Panc1 (cell line): ENCODE data around the gene ACOXL. TPM values are rescaled to one million over a fixed set of nuclear protein-coding genes. Genes with fewer than 3 reads are reported as not detected.

Experiments used
- ATAC-seq: fragments of 200-7000 bp; cut with Tn5 transposase; 2 replicates; pipeline ENCODE4 v1.9.1; 2020; ENCODE audit warnings: mild to moderate bottlenecking, moderate library complexity
- BruUV-seq: library from RNA; stranded (reverse); fragments of 400-500 nt; replicated peaks from 2 replicates; lab custom pipeline; 2021; lab: Mats Ljungman, UMichigan
- CTCF ChIA-PET: fragments of 300-600 bp; sonication (Branson Sonifier 250); formaldehyde crosslinking; loops from one replicate; lab custom pipeline; 2022; ENCODE audit warnings: antibody characterized with exemption; lab: Charles Lee
- POLR2A ChIA-PET: fragments of 300-600 bp; sonication (Branson Sonifier 250); formaldehyde crosslinking; loops from one replicate; lab custom pipeline; 2022; ENCODE audit warnings: antibody characterized with exemption; lab: Charles Lee
- DNase-seq: peaks from one replicate; pipeline ENCODE4 v3.0.0-alpha.2; 2010; ENCODE audit warnings: low read depth, low spot score
- H3K27ac ChIP-seq: 2 replicates; pipeline ENCODE4 v1.5.1; 2011; ENCODE audit warnings: mild to moderate bottlenecking, low read length, inconsistent platforms
- H3K27me3 ChIP-seq: fragments of 200-500 bp; sonication (Bioruptor generic); 2 replicates; pipeline ENCODE4 v1.6.0; 2014; ENCODE audit warnings: low read length, inconsistent platforms; ENCODE audit not compliant: control insufficient read depth, insufficient read depth
- H3K36me3 ChIP-seq: fragments of 200-500 bp; sonication (Bioruptor generic); 2 replicates; pipeline ENCODE4 v1.5.1; 2014; ENCODE audit warnings: inconsistent platforms, mild to moderate bottlenecking, low read length, moderate library complexity; ENCODE audit not compliant: control insufficient read depth, insufficient read depth
- H3K4me1 ChIP-seq: 2 replicates; pipeline ENCODE4 v1.5.1; 2011; ENCODE audit warnings: inconsistent platforms, mild to moderate bottlenecking, low read length, moderate library complexity; ENCODE audit not compliant: control insufficient read depth, insufficient read depth
- H3K4me3 ChIP-seq, 2 experiments: 2 replicates each; pipeline ENCODE4 v1.5.1; 2011 to 2012; ENCODE audit warnings: low read depth in 2 of 2, low read length in 2 of 2, mild to moderate bottlenecking in 2 of 2, inconsistent platforms in 1 of 2, moderate library complexity in 1 of 2
- H3K9me3 ChIP-seq: fragments of 200-500 bp; sonication (Bioruptor generic); 2 replicates; pipeline ENCODE4 v1.5.1; 2014; ENCODE audit warnings: low read depth, mild to moderate bottlenecking, inconsistent platforms, low read length, moderate library complexity; ENCODE audit not compliant: control insufficient read depth, insufficient read depth
- CTCF ChIP-seq: fragments of 450-650 bp; IDR thresholded peaks from 2 replicates; pipeline ENCODE4 v1.5.1; 2017; ENCODE audit warnings: mild to moderate bottlenecking
- POLR2AphosphoS5 ChIP-seq: IDR thresholded peaks from 2 replicates; pipeline ENCODE4 v1.6.1; 2012; ENCODE audit warnings: mild to moderate bottlenecking, low read depth, low read length, moderate library complexity
- REST ChIP-seq, 2 experiments: IDR thresholded peaks; 2 replicates each; pipeline ENCODE4 v1.6.1; 2011 to 2012; ENCODE audit warnings: low read depth in 2 of 2, control low read depth in 1 of 2, low read length in 1 of 2, mild to moderate bottlenecking in 1 of 2, moderate library complexity in 1 of 2; ENCODE audit not compliant: insufficient read depth in 1 of 2
- SIN3A ChIP-seq: IDR thresholded peaks from 2 replicates; pipeline ENCODE4 v1.6.1; 2012; ENCODE audit warnings: low read depth, mild to moderate bottlenecking, low read length, moderate library complexity, borderline replicate concordance; ENCODE audit not compliant: insufficient read depth
- TCF7L2 ChIP-seq: IDR thresholded peaks from 2 replicates; pipeline ENCODE4 v1.6.1; 2011; ENCODE audit warnings: mild to moderate bottlenecking, low read depth, low read length, inconsistent platforms
- in situ Hi-C: cut with HindIII; loops from 2 replicates; pipeline ENCODE4 v1.10.0; 2016; ENCODE audit warnings: low sequenced_read_pairs, low pct_unique_long_range_greater_than_20kb
- intact Hi-C: fragments of 100-400 bp; cut with micrococcal nuclease; formaldehyde crosslinking; loops from one replicate; pipeline ENCODE4 v1.10.0; 2022; ENCODE audit not compliant: unreplicated experiment
- total RNA-seq: library from RNA; stranded (reverse); gene quantifications from one replicate; pipeline ENCODE4 v1.2.1, GENCODE V29; 2021; ENCODE audit not compliant: unreplicated experiment

The ACOXL gene
- total RNA-seq, 1 experiment from 2014 or later = 4.9 TPM

GRCh38 chr2:111053825-111054515, 321.6 kb downstream of the ACOXL start:
- in situ Hi-C loops = no loop called here
- Histone ChIP-seq H3K36me3 (no peaks in the 10 kb centered on the region), H3K27me3 (no peaks in the 10 kb centered on the region), H3K4me3 (no peak overlapping the region), H3K9me3 (no peaks in the 10 kb centered on the region), H3K4me1 (no peaks in the 10 kb centered on the region; the same call in 1 of the 2 replicates), H3K27ac (no peak overlapping the region)
- intact Hi-C loops = no loop called here
- ChIA-PET POLR2A (no interaction called here), CTCF (no interaction called here)
- no peak for TF ChIP-seq CTCF
- TF ChIP-seq REST (IDR thresholded peaks at IDR 0.05; ENCODE audit: insufficient read depth in 1 of 2, low read depth in 2 of 2, low read length in 1 of 2) = no peak
- TF ChIP-seq SIN3A = no peak
- TF ChIP-seq TCF7L2 = no peak
- no peak for TF ChIP-seq POLR2AphosphoS5
- ATAC-seq (no peak), DNase-seq (no peak)
- no TSS peak for BruUV-seq

- Histone ChIP-seq H3K4me1 (no peaks in the 10 kb centered on the region), H3K4me3 (no peak overlapping the region), H3K27ac (no peak overlapping the region), H3K27me3 (no peaks in the 10 kb centered on the region), H3K9me3 (no peaks in the 10 kb centered on the region), H3K36me3 (no peaks in the 10 kb centered on the region)
- intact Hi-C loops (no loop called here), in situ Hi-C loops (no loop called here)
- CTCF ChIA-PET = no interaction called here
- no peak for DNase-seq
- POLR2A ChIA-PET = no interaction called here
- TF ChIP-seq CTCF = no peak
- no peak for TF ChIP-seq REST (IDR thresholded peaks at IDR 0.05; ENCODE audit: insufficient read depth in 1 of 2, low read depth in 2 of 2, low read length in 1 of 2)
- no peak for TF ChIP-seq TCF7L2
- no peak for TF ChIP-seq POLR2AphosphoS5
- no peak for TF ChIP-seq SIN3A
- no peak for ATAC-seq
- no TSS peak for BruUV-seq
Observed at GRCh38 chr2:111054791-111055691, 322.7 kb downstream of the ACOXL start.
